Activated T-helper 1 cell treated with Interleukin-2 at 50 U/mL for 16 hours (primary cell): ENCODE measurements around the gene OXSM.
A peak's percentile ranks its signal among the peaks of the same experiment; 100 is the strongest.

Experiments
- DNase-seq: peaks from one replicate; pipeline ENCODE4 v3.0.0-alpha.2; 2020; ENCODE audit warnings: low read depth

Gene OXSM

DNA sequence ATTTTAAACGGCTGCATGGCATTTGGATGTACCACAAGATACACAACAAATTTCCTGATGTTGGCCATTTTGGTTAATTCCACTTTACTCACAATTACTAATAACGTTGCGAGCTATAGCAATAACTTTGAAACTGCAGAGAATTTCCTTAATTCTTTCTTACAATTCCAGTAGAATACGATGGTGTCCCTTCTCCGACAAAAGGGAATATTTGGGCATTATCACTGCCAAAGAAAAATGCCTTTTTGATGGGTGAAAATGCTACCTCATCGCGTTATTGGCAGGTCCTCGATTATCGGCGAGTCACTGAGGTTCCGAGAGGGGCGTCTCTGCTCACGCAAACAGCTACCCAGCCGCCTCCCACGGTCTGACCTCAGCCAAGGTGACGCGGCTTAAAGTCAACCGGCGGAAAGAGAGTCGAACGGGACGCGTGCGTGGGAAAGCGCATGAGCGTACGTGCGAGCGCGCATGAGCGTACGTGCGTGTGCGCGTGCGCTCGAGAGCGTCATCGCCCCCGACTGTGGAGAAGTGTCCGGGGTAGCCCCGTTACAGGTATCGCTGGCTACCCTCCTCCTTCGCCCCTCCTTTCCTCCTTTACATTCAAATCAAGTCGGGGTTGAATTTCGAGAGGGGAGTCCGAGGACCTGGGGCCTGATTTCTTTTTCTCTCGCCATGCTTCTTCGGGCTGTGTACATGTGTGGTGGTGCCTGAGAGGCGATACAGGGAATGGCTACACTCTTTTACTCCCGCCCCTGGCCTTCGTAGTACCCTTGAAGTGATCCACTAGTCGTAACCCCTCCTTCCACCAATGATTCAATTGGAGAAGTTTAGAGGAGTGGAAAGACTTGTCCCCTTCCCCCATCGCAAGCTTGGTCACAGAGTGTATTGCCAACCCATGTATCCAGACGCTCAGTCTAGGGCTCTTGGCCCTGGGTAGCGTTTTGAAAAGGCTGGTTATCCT is at the start of gene OXSM:
Gene OXSM (plus strand): TSS at position 495 of the 961 bp plus-strand sequence. CDS start 931 bp downstream, outside the sequence.
- DNase-seq = peak; percentile 82

DNA sequence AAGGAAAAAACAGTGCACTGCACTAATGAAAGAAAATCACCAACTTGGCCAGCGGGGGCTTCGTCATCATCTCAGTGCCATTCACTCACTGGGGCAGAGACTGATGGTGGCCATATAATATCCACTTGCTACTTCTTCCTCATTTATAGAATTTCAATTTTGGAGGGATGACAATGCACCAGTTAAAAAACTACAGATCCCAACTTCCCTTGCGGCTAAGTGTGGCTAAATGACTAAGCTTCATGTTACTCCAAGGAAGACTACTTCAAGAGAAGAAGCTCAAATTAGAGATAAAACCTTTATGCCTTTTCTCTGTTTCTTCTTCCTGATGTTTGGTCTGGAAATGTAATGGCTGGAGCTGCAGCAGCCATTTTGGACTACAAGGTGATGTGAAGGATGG is 45.4 kb upstream of the OXSM start:
- DNase-seq = no peak

DNA sequence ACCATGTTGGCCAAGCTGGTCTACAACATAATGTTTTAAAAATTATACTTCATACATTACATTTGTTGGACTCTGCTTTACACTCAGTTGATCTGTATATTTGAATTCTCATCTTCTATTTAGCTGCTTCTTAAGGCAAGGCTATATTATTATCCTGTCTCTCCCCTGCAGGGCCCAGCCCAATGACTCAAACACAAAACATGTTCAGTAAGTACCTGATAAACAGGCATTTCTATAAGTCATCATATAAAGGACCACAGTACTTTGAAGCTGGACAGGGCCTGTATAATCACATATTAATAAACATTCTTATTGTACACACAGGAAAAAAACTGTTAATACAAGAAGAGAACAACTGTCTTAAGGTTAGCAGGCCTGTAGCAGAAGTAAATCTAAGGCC is 42.9 kb upstream of the OXSM start:
- DNase-seq = no peak

DNA sequence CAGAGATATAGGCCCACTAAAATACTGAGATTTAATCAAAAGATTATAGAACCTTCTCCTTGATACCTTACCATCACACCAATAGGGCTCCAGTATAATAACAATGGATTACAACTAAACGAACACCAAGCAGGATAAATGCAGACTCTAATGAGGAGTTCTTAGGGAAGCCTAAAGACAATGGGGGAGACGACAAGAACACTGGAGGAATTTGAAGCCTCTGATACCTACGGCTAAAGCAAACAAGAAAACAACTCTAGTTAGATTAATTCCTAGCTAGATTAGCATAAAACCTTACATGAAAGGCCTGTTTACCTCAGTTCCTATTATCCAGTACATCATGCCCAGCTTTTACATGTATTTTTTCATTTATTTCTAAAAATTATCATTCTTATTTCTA is 41.7 kb upstream of the OXSM start:
- DNase-seq = no peak

DNA sequence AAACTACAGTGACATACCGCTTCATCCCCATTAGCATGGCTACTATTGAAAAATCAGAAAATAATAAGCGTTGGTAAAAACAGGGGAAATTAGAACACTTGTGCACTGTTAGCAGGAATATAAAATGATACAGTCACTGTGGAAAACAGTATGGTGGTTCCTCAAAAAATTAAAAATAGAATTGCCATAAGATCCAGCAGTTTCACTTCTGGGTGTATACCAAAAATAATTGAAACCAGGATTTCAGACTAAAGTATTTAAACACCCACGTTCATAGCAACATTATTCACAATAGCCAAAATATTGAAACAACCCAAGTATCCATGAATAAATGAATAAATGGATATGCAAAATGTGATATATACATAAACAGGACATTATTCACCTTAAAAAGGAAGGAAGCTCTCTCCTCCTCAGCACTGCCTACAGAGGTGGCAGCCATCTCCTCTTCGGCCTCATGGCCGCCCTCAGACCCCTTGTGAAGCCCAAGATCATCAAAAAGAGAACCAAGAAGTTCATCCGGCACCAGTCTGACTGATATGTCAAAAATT is 40.8 kb upstream of the OXSM start:
- no peak for DNase-seq

DNA sequence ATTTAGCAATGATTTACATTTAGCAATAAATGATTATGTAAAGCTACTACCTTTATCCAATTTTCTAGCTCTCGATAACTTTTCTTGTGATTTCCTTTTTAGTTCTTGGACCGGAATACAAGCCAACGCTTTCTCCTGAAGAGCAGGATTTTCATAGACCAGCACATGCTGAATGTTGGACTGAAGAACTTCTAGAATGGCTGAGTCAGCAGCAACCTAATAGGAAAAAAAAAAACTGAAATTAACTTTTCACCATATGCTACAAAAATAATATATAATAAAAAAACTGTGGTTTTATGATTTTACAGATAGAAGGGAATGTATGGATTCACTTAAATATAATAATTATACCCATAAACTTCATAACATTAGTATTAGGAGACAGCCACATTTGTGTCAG is 38.8 kb upstream of the OXSM start:
- no peak for DNase-seq

DNA sequence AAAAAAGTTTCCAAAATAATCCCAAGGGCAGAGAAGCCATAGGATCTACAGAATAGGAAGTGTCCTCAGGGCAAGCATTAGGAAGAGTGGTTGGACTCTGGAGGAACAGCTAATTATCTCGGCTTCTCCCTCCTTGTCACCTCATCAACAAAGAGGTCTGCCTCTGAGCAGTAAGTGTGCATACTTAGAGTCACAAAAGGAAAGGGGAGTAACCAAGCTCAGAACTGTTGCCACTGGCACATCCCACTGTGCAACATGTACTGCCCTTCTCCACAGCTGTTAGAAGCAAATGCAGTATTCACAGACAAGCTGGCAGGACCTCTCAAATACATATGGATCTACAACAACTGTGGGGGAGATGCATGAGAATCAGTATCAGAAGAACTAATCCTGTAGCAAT is 38.2 kb upstream of the OXSM start:
- DNase-seq = no peak

DNA sequence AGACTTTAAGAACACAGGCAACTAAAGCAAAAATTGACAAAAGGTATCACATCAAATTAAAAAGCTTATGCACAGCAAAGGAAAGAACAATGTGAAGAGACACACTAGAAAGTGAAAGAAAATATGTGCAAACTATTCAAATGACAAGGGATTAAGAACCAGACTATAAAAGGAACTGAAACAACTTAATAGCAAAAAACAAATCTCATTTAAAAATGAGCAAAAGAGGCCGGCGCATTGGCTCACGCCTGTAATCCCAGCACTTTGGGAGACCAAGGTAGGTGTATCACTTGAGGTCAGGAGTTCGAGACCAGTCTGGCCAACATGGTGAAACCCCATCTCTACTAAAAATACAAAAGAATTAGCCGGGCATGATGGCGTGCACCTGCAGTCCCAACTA is 21.0 kb upstream of the OXSM start:
- DNase-seq = no peak

DNA sequence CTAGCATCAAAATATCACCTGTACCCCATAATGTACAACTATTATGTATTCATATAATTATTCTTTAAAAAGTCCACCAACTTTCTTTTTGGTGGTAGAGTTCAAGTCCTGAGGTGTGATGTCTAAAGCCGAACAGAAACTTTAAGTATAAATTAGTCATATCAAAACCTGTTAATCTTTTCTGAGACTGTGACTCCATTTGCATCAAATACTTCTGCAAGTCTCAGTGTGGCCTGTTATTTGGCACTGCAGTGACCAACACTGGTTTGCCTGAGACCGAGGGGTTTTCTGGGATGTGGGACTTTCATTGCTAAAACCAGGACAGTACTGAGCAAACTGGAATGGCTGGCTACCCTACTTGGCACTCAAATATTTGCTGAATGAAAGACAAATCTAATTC is 14.0 kb upstream of the OXSM start:
- no peak for DNase-seq

DNA sequence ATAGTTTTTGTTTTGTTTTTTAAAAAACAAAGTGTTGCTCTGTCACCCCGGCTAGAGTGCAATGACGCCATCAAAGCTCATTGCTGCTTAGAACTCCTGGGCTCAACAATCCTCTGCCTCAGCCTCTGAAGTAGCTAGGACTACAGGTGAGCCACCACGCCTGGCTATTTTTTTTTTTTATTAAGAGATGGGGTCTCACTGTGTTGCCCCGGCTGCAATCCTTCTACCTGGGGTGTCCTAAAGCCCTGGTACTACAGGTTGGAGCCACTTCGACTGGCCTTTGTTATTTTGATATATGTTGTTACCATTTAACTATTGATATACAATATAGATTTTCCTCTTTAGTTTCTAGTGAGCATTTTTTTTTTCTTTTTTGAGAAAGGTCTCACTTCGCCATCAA is 9.3 kb upstream of the OXSM start:
- no peak for DNase-seq

DNA sequence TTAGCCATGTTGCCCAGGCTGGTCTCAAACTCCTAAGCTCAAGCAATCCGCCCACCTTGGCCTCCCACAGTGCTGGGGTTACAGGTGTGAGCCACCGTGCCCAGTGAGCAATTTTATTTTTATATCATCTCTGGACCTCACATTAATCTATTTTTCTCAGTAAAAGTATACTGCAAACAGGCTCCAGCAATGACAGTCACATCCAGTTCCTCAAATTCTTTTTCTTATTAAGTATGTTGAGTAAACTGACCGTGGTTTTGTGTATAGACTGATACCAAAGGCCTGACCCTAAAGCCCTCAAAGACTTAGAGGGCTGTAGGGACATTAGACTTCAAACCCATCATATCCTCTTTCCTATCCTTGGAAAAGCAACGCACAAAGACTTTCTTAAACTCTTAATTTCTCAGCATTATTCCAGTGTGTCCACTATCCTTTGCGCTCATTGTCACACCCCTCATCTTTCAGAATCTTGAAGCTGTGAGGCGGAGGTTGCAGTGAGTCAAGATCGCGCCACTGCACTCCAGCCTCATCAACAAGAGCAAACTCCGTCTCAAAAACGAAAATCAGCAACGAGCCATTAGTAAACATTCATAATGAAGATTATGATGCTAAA is 8.6 kb upstream of the OXSM start:
- DNase-seq = no peak

DNA sequence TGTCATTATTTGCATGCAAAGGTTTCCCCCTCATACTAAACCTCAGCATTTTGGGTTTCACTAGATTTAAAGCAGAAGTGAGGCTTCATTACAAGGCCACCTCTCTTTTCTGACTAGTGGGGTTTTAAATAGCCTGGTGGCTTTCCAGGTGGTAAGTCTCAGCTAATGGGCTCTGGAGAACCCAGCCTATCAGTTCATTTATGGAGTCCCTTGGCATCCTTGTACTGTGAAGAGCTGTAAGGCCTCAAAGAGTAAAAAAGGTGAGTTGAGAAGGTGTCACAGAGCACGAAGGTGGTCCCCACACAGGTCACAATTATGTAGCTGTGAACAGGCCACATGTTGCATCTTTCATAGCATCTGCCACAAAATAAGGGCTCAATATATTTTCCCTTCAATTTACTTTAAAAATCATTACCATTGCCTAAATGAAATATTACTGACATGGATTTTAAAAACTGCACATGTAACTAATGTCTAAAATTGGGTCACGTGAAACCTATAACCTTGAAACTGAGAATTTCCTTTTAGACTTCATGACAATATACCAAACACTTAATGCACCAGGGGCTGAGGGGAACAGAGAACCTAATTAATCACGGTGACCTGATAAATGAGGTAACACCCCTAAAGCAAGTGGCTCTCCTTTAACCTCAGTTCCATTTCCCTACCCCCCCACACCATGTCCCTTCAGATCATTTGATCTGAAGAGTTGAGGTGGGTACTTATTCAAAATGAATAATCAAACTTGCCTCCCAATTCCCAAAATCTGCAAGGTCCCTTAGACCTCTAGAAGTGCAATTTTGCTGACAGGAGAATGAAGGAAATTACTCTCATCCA is 7.9 kb upstream of the OXSM start:
- DNase-seq = no peak

DNA sequence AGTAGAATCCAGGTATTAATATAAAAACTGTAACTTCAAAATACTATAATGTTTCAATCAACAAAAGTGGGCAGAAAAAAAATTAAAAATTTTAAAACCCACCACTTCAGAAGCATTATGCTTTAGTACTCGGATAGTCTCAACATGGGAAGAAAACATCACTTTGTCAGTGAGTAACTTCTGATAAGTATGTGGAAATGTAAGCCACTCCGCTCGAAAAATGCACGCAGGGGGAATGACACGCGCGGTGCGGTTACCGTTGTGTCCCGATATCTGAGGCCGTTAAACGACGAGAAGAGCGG is 7.3 kb upstream of the OXSM start:
- DNase-seq = no peak

DNA sequence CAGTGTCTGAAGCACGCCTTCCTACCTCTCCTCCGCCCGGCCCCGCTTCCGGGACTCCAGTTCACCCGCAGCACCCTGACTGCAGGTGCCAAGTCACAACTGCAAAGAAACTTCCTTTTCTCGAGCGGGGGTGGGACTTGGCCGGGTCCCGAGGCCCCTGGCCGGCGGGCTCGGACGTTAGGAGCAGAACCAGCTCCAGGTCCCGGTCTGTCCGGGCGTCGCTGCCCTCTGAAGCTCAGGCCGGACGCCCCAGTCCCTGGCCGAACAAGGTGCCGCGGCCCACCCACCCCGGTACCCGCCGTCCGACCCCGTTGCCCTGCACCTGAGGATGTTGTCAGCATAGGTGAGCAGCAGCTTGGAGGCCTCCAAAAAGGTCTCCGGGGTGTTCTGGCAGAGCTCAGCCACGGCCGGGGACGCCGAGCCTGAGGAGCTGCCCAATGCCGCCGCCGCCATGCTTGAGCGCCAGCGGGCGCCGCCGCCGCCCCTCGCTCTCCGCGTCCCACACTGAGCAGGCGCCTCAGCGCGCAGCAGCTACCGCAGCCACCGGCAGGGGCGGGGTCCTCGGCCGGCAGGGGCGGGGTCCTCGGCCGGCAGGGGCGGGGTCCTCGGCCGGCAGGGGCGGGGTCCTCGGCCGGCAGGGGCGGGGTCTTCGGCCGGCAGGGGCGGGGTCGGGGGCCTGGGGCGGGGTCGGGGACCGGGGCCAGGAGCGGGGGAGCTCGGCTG is 6.8 kb upstream of the OXSM start, which contains the start of gene NGLY1:
Gene NGLY1 (minus strand): TSS at position 506 of the 723 bp plus-strand sequence. CDS start 53 bp downstream, at position 453.
- peak; percentile 83 for DNase-seq

DNA sequence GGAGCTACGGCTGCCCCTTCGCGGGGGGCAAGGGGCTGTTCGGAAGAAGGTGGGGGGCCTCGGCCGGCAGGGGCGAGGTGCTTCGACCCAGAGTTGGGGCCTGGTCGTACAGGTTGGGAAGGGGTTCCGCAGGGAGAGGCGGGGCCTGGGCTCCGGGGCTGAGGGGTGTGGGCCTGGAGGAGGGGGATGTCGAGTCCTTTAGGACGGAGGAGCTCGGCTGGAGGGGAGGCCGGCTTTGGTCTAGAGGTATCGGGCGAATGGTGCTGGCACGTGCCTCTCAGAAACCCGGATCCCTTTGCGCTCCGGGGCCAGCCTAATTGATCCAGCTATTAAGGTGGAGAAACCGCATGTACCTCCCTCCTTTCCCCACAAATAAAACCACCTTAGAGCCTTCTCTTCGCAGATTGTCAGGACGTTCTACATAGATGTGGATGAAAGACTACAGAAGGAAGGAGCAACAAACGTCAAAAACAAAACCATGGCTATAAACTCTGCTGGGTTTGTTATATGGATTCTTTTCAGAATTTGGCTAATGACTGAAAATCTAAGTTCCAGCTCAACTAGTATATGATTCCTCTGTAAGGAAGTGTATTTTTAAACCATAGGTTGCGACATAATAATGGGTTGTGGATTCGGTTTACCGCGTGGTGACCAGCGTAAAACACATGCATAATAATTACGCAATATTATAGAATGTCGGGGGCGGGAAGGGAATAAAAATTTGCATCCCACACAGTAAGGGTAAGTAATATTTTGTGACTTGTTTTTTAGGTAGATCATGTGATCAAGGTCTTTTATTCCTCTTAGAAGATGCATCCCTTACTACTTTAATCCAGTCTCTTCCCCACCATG is 6.0 kb upstream of the OXSM start:
- no peak for DNase-seq

DNA sequence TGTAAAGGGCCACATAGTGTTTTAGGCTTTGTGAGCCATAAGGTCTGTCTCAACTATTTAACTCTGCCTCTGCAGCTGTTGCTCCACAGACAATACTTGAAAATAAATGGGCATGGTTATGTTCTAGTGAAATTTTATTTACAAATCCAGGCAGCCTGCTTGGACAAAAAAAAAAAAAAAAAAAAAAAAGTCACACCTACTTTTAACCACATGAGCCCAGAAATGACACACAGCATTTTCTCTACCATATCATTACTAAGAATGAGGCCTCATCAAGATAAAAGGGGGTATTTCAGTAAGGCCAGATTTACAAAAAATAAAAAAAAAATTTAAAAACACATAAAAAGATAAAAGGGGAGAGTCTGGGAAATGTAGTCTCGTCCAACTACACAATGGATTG is 4.9 kb upstream of the OXSM start:
- DNase-seq = no peak

DNA sequence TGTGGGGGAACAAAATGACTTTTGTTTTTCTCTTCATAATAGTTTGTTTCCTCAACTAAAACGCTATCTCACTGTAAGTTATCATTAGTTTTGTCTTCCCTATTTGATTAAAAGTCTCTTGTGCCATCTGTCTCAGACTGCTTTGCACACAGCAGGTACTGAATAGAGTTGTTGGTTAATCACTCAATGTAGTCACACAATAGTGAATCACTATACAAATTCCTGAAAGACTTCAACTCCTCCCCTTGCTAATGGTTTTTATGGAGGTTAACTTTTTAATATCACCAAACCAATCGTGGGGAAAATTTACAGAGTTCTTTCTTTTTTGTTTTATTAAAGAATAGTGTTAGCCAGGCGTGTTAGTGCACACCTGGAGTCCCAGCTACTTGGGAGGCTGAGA is 4.1 kb upstream of the OXSM start:
- no peak for DNase-seq

DNA sequence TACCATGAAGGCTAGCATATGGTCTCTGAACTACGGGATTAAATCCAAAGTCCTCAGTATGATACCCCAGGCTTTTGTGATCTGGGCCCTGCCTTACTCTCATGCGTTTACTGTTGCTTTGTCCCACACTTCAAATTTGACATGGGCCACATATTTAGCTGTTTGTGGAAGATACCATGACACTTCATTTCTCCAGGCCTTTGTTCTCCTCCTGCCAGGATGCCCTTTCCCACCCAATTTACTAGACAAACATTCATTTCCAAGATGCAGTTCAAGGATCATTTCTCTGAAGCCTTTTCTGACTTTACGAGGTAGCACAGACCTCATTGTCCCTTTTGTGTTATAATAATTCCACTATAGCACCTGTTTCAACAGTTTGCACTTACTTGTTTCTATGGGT is 2.2 kb upstream of the OXSM start:
- no peak for DNase-seq

DNA sequence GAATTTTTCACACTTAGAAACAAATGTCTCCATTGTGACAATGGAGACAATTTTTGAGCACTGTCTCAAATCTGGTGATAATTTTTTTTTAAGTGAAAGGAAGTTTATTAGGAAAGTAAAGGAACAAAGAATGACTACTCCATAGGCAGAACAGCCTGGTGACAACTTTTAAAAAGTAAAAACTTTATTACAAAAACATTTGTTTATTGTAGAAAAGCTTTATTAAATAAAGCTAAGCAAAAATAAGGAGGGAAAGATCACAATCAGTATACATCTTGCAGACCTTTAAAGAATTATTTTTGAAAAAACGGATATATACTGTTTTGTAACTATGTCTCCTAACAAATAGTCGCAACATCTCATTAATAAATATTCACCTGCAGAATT is 688 bp upstream of the OXSM start:
- no peak for DNase-seq

DNA sequence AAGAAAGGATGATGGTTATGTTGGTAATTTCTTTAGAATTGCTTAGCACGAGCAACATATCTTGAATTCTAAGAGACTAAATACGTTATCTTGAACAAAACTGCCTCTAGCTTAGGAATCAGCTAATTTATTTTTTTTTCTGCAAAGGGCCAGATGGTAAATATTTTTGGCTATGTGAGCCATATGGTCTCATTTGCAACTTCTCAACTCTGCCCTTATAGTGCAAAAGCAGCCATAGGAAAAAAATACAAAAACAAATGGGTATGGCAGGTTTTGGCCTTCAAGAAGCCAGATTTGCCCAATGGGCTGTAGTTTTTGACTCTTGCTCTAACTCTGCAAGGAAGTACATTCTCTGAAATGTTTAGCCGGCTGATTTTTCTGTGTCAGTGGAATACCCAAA is 11.9 kb downstream of the OXSM start:
- no peak for DNase-seq

DNA sequence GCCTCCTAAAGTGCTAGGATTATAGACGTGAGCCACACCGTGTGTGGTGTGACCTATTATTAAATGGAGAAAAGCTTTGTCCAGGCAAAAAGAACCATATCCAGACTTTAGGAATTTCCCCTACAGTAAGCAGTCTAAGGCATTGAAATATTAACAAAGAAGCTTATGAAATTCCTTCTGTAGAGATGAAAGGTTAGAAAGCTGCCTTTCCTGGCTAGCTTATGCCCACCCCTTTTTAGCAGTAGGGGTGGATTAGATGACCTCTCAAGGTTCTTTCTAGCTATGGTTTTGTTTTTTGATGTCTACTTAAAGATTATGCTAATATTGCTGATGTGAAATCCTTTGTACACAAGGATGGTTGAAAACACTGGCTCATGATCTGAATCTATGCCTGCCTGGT is 13.9 kb downstream of the OXSM start:
- no peak for DNase-seq
